NCI-H187 (cell line): ENCODE data around the gene KISS1R.
"Not testable (repeated sequence)": the region's sequence is repeated elsewhere in the genome, so short reads cannot be mapped to it uniquely, and the experiment has no call there.

Experiments used
- DNase-seq, 2 experiments: peaks; one replicate each; lab custom pipeline; 2025; lab: John Stamatoyannopoulos, UW

KISS1R gene

GRCh38 chr19:917323-918151 lies at the start of gene KISS1R:
Gene KISS1R (plus strand): TSS chr19:917333. CDS start chr19:917503, 170 bp downstream.
- no peak for DNase-seq

DNA sequence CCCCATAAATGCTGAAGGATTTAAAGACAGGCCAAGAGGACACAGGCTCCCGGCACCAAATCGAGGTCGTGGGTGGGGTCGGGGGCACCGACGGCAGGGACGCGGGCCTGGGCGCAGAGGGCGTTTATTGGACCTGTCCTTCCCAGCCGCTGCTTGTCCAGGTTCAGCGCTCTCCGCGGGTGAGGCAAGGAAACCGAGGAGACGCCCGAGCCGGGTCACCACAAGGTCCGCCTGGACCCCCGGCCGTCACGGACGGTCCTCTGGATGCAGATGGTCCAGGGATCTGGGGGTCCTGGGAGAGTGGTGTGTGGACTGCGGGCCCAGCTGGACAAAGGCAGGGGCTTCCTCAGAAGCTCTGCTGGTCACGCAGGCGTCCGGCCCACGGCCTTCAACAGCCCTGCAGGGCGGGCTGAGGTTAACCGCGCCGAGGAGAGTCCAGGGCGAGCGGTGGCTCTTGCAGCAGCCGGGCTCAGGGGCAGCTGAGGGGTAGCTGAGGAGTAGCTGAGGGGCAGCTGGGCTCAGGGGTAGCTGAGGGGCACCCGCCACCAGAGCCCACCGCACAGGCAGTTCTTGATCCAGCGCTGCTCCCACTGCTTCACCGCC lies 49.2 kb upstream of the KISS1R start:
- DNase-seq = no peak

- no peak for DNase-seq
These were observed 48.5 kb upstream of the KISS1R start for GRCh38 chr19:868458-869244.

GRCh38 chr19:869245-870177 lies 47.6 kb upstream of the KISS1R start:
- no peak for DNase-seq

- no peak for DNase-seq
These were observed 46.8 kb upstream of the KISS1R start for GRCh38 chr19:870314-870713.

- no peak for DNase-seq
These were observed 46.2 kb upstream of the KISS1R start for GRCh38 chr19:870963-871401.

DNA sequence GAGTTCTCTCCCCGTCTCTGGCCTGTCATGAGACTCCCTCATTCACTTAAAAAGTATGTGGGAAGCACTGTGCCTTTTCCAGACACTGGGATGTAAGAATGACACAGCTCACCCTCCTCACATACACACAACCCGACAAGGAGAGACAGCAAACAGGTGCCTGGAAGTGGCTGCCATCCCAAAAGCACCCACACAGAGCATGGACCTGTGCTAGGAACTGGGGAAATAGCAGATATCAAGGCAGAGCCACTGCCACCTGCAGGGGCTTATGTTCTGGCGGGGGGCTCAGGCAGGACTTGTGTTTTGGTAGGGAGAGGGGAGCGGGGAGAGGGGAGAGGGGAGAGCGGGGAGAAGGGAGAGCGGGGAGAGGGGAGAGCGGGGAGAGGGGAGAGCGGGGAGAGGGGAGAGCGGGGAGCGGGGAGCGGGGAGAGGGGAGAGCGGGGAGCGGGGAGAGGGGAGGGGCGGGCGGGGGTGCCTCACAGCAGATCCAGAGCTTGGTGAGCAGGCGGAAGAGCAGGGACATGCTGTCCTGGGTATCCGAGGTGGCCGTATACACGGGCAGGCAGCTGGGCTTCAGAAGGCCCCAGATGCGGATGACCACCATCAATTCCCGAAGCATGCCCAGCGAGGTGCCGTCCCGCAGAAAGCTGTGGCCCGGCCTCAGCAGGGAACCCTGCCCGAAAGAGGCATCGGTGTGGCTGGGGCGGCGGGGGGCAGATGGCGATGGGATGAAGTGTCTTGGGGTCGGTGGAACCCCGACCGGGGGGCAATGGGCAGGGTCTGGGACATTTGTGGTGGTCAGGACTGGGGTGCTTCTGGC lies 45.5 kb upstream of the KISS1R start:
- no peak for DNase-seq

DNA sequence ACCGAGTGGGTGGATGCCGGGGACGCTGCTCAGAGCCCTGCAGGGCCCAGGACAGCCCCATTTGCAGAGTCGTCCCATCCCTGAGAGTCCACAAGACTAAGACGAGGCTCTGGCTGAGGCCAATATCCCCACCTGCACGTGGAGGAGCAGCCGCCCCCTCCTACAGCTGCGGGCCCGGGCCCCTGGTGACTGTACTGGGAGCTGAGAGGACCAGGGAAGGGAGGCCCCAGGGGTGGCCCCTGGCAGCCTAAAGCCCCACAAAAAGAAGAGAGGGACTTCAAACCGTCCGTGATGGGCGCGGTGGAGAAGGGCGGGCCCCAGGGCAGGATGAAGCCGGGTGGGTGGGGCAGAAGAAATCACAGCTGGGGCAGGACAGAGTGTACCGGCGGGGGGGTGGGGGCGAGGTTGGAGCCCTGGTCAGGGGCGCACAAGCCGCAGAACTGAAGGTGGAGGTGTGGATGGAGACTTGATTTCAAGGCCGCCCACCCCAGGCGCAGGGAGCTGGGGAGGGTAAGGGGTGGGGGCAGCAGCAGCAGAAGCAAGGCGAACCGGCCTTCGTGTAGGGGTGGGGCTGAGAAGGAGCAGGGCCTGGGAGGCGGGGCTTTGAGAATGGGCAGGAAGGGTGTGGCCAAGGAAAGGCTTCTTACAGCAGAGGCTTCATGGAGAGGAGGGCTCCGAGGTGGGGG lies 44.7 kb upstream of the KISS1R start:
- no peak for DNase-seq

DNA sequence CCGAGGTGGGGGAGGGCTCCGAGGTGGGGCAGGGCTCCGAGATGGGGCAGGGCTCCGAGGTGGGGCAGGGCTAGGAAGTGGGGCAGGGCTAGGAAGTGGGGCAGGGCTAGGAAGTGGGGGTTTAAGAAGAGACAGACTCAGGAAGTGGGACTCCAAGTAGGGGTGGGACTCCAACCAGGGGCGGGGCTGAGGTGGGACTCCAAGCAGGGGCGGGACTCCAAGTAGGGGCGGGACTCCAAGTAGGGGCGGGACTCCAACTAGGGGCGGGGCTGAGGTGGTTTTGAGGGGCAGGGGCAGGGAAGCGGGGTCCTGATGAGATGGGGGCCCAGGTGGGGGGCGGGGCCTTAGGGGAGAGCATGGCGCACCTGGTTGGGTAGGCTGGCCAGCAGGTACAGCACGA lies 44.0 kb upstream of the KISS1R start:
- DNase-seq = no peak

GRCh38 chr19:873561-874041 lies 43.5 kb upstream of the KISS1R start:
- DNase-seq = no peak

- DNase-seq = no peak
These were observed 41.8 kb upstream of the KISS1R start for GRCh38 chr19:875265-875879.

DNA sequence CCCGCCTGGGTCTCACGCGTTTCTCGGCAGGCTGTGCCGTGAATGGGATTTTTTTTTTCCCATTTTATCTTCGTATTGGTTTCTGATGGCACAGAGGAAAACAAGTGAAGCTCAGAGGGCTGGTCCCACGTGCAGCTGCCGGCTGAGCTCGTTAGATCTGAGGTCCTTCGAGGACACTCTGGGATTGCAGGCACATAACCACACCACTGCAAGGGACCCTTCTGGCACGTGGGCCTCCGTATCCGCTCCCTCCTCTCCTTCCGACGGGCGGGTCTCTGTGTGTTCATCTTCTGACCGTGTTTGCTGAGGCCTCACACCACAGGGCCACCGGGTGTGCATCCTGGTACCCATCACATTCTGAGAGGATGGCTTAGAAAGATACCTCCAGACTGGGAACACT lies 41.0 kb upstream of the KISS1R start:
- no peak for DNase-seq

- no peak for DNase-seq
These were observed 40.3 kb upstream of the KISS1R start for GRCh38 chr19:876780-877314.

DNA sequence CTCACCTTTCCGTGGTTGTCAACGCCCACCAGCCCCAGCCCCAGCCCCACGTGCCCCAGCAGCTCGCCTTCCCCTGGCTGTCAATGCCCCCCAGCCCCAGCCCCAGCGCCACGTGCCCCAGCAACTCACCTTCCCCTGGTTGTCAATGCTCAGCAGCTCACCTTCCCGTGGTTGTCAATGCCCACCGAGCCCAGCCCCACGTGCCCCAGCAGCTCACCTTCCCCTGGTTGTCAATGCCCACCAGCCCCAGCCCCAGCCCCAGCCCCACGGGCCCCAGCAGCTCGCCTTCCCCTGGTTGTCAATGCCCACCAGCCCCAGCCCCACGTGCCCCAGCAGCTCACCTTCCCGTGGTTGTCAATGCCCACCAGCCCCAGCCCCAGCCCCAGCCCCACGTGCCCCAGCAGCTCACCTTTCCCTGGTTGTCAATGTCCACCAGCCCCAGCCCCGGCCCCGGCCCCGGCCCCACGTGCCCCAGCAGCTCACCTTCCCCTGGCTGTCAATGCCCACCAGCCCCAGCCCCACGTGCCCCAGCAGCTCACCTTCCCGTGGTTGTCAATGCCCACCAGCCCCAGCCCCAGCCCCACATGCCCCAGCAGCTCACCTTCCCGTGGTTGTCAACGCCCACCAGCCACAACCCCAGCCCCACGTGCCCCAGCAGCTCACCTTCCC lies 39.0 kb upstream of the KISS1R start:
- DNase-seq = not testable (repeated sequence)

DNA sequence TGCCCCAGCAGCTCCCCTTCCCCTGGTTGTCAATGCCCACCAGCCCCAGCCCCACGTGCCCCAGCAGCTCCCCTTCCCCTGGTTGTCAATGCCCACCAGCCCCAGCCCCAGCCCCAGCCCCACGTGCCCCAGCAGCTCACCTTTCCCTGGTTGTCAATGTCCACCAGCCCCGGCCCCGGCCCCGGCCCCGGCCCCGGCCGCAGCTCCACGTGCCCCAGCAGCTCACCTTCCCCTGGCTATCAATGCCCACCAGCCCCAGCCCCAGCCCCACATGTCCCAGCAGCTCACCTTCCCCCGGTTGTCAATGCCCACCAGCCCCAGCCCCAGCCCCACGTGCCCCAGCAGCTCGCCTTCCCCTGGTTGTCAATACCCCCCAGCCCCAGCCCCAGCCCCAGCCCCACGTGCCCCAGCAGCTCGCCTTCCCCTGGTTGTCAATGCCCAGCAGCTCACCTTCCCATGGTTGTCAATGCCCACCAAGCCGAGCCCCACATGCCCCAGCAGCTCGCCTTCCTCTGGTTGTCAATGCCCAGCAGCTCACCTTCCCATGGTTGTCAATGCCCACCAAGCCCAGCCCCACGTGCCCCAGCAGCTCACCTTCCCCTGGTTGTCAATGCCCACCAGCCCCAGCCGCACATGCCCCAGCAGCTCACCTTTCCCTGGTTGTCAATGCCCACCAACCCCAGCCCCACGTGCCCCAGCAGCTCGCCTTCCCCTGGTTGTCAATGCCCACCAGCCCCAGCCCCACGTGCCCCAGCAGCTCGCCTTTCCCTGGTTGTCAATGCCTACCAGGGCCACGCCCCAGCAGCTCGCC lies 38.2 kb upstream of the KISS1R start:
- DNase-seq = not testable (repeated sequence)

DNA sequence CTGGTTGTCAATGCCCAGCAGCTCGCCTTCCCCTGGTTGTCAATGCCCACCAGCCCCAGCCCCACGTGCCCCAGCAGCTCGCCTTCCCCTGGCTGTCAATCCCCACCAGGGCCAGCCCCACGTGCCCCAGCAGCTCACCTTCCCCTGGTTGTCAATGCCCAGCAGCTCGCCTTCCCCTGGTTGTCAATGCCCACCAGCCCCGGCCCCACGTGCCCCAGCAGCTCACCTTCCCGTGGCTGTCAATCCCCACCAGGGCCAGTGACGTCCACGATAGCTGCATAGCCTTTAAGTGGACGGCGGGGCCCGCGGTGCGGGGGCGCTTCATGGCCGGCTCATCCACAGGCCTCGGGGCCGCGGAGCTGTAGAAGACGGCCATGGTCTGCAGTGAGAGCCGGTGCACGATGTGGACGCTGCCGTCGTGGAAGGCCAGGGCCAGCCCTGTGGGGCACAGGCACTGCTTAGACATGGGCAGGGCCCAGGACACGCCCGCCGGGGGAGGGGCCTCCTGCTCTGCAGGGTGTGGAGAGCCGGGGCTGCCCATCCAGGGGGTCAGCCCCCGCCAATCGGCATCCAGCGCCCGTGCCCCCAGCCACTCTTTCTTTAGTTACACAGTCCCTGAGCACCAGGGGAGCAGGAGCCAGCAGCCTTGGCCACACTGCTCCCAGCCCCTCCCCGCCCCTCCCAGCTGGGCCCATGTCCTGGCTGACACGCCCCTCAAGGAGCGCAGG lies 37.3 kb upstream of the KISS1R start:
- DNase-seq = no peak
